Panc1 (cell line): Measurements from ENCODE around the gene TNIK.

Experiments used
- POLR2AphosphoS5 ChIP-seq: IDR thresholded peaks from 2 replicates; pipeline ENCODE4 v1.6.1; 2012; ENCODE audit warnings: mild to moderate bottlenecking, low read depth, low read length, moderate library complexity
- TCF7L2 ChIP-seq: IDR thresholded peaks from 2 replicates; pipeline ENCODE4 v1.6.1; 2011; ENCODE audit warnings: mild to moderate bottlenecking, low read depth, low read length, inconsistent platforms
- TF ChIP-seq, protein P1 (sequence below): fragments of 450-650 bp; IDR thresholded peaks from 2 replicates; pipeline ENCODE4 v1.5.1; 2017; ENCODE audit warnings: mild to moderate bottlenecking

DNA sequence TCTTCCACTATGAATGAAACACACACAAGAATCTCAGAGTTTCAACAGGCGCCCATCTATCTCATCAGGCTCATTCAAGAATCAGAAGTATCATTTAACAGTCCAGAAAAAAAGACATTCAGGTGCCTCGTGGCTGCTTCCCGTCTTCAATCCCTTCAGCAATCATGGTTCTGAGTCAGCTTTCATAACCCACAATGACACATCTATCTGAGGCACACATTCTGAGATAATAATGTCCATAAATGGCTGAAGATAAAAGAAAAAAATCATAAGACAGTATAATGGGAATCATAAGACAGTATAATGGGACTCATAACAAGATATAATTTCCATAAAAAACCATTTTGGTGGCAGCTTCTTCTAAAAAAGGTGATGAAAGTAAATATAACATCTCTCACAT lies 52.4 kb downstream of the TNIK start:
- TF ChIP-seq, protein P1, sequence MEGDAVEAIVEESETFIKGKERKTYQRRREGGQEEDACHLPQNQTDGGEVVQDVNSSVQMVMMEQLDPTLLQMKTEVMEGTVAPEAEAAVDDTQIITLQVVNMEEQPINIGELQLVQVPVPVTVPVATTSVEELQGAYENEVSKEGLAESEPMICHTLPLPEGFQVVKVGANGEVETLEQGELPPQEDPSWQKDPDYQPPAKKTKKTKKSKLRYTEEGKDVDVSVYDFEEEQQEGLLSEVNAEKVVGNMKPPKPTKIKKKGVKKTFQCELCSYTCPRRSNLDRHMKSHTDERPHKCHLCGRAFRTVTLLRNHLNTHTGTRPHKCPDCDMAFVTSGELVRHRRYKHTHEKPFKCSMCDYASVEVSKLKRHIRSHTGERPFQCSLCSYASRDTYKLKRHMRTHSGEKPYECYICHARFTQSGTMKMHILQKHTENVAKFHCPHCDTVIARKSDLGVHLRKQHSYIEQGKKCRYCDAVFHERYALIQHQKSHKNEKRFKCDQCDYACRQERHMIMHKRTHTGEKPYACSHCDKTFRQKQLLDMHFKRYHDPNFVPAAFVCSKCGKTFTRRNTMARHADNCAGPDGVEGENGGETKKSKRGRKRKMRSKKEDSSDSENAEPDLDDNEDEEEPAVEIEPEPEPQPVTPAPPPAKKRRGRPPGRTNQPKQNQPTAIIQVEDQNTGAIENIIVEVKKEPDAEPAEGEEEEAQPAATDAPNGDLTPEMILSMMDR = no peak
- TF ChIP-seq POLR2AphosphoS5 (no peak), TCF7L2 (no peak)
